PC-9 (cell line): ENCODE results near the gene ATP10B. TPM values are rescaled to one million over a fixed set of nuclear protein-coding genes. Genes with fewer than 3 reads are reported as not detected.

ENCODE experiments used
- BruUV-seq: library from RNA; stranded (reverse); fragments of 400-500 nt; replicated peaks from 2 replicates; lab custom pipeline; 2021; lab: Mats Ljungman, UMichigan
- CTCF ChIA-PET: fragments of 300-600 bp; sonication (Branson Sonifier 250); formaldehyde crosslinking; loops from one replicate; lab custom pipeline; 2022; ENCODE audit warnings: antibody characterized with exemption; lab: Charles Lee
- POLR2A ChIA-PET: fragments of 300-600 bp; sonication (Branson Sonifier 250); formaldehyde crosslinking; loops from one replicate; lab custom pipeline; 2022; ENCODE audit warnings: antibody characterized with exemption; ENCODE audit not compliant: unreplicated experiment; lab: Charles Lee
- DNase-seq, 2 experiments: peaks; one replicate each; pipeline versions ENCODE4 v3.0.0 to v3.0.0-alpha.2; 2015 to 2022; ENCODE audit warnings: mixed read lengths in 1 of 2
- H2AFZ ChIP-seq: fragments of 200-600 bp; sonication (generic); 2 replicates; pipeline ENCODE4 v1.8.1; 2017; ENCODE audit warnings: antibody characterized with exemption
- H3F3A ChIP-seq: fragments of 200-600 bp; sonication (generic); 2 replicates; pipeline ENCODE4 v1.8.1; 2017; ENCODE audit warnings: antibody characterized with exemption, mild to moderate bottlenecking, low read depth; ENCODE audit not compliant: insufficient read depth
- H3K27ac ChIP-seq: fragments of 200-600 bp; sonication (generic); 2 replicates; pipeline ENCODE4 v1.6.1; 2016; ENCODE audit warnings: mixed run types
- H3K27me3 ChIP-seq: fragments of 200-600 bp; sonication (generic); 2 replicates; pipeline ENCODE4 v1.6.1; 2016; ENCODE audit warnings: low read depth, mixed run types; ENCODE audit not compliant: insufficient read depth
- H3K36me3 ChIP-seq: fragments of 200-600 bp; sonication (generic); 2 replicates; pipeline ENCODE4 v1.6.1; 2016; ENCODE audit warnings: low read depth, mixed run types
- H3K4me1 ChIP-seq: fragments of 200-600 bp; sonication (generic); replicated peaks from 2 replicates; pipeline ENCODE4 v1.6.1; 2016; ENCODE audit warnings: mixed run types; ENCODE audit not compliant: insufficient read depth
- H3K4me2 ChIP-seq: fragments of 200-600 bp; sonication (generic); 2 replicates; pipeline ENCODE4 v1.6.1; 2017; ENCODE audit warnings: mixed run types
- H3K4me3 ChIP-seq: fragments of 200-600 bp; sonication (generic); 2 replicates; pipeline ENCODE4 v1.6.1; 2016; ENCODE audit warnings: mixed run types
- H3K79me2 ChIP-seq: fragments of 200-600 bp; sonication (generic); 2 replicates; pipeline ENCODE4 v1.6.1; 2017; ENCODE audit warnings: low read depth, mixed run types
- H3K9me2 ChIP-seq: fragments of 200-600 bp; sonication (generic); 2 replicates; pipeline ENCODE4 v1.8.1; 2017; ENCODE audit warnings: mild to moderate bottlenecking; ENCODE audit not compliant: insufficient read depth
- H3K9me3 ChIP-seq: fragments of 200-600 bp; sonication (generic); 2 replicates; pipeline ENCODE4 v1.8.1; 2016; ENCODE audit warnings: low read depth; ENCODE audit not compliant: insufficient read depth
- H4K20me1 ChIP-seq: fragments of 200-600 bp; sonication (generic); 2 replicates; pipeline ENCODE4 v1.8.1; 2017; ENCODE audit not compliant: insufficient read depth
- CTCF ChIP-seq: fragments of 200-600 bp; sonication (generic); conservative IDR thresholded peaks from 2 replicates; pipeline ENCODE4 v1.6.1; 2017; ENCODE audit warnings: mixed run types, antibody characterized with exemption, mild to moderate bottlenecking, moderate library complexity
- EZH2 ChIP-seq: fragments of 200-600 bp; sonication (generic); IDR thresholded peaks from 2 replicates; pipeline ENCODE4 v1.8.0; 2017; ENCODE audit warnings: antibody characterized with exemption, low read depth
- intact Hi-C: fragments of 100-400 bp; cut with micrococcal nuclease; formaldehyde crosslinking; loops from one replicate; pipeline ENCODE4 v1.10.0; 2022; ENCODE audit not compliant: unreplicated experiment
- total RNA-seq: library from RNA; stranded (reverse); gene quantifications from 2 replicates; pipeline ENCODE4 v1.2.3, GENCODE V29; 2021

Gene ATP10B
- total RNA-seq, 1 experiment from 2014 or later = not detected

GRCh38 chr5:160867976-160868375 lies 16.0 kb upstream of the ATP10B start:
- H3K9me3 ChIP-seq = no peaks in the 10 kb centered on the region
- no peak for DNase-seq
- no peaks in the 10 kb centered on the region for H3F3A ChIP-seq
- no peak overlapping the region for H3K4me2 ChIP-seq
- intact Hi-C loops = no loop called here
- H3K27me3 ChIP-seq = peaks cover 13% of the 10 kb centered on the region; the same call in 1 of the 2 replicates
- TF ChIP-seq EZH2 (no peak), CTCF (no peak)
- ChIA-PET POLR2A (no interaction called here), CTCF (no interaction called here)
- no peaks in the 10 kb centered on the region for H3K79me2 ChIP-seq
- no peak overlapping the region for H2AFZ ChIP-seq
- H3K4me3 ChIP-seq = no peak overlapping the region
- no peak overlapping the region for H3K27ac ChIP-seq
- H3K4me1 ChIP-seq = no peaks in the 10 kb centered on the region
- BruUV-seq = no TSS peak
- H3K36me3 ChIP-seq = no peaks in the 10 kb centered on the region
- no peaks in the 10 kb centered on the region for H3K9me2 ChIP-seq
- no peaks in the 10 kb centered on the region for H4K20me1 ChIP-seq

DNA sequence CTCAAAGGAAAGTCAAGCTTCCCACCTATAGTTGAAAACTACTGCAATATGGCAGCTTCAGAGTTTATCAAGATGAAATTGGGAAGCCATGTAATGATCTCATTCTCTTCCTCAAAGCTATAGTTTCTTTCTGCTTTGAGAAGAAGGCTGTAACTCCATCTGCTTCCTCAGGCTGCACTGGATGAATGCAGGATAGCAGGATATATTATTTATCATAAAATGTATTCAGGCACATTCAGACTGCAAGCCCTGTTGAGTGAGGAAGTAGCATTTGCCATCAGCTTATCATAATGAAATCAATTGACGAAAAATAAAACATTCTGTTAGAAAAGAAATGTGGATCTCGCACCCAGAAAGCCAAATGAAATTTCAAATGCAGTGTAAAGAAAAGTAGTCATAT lies 560 bp downstream of the ATP10B start:
- POLR2A ChIA-PET = no interaction called here

GRCh38 chr5:160850421-160850820 lies 1.6 kb downstream of the ATP10B start:
- Histone ChIP-seq H3F3A (no peaks in the 10 kb centered on the region), H3K27ac (no peak overlapping the region), H3K9me3 (no peaks in the 10 kb centered on the region), H3K27me3 (no peaks in the 10 kb centered on the region), H3K4me1 (no peaks in the 10 kb centered on the region), H4K20me1 (no peaks in the 10 kb centered on the region), H3K4me3 (no peak overlapping the region), H3K79me2 (no peaks in the 10 kb centered on the region), H3K4me2 (no peak overlapping the region), H3K9me2 (no peaks in the 10 kb centered on the region), H2AFZ (no peak overlapping the region), H3K36me3 (no peaks in the 10 kb centered on the region)
- ChIA-PET CTCF (no interaction called here), POLR2A (no interaction called here)
- intact Hi-C loops = no loop called here
- BruUV-seq = no TSS peak
- DNase-seq = no peak
- no peak for TF ChIP-seq EZH2
- no peak for TF ChIP-seq CTCF

More for the DNA sequence above, 560 bp downstream of the ATP10B start:
- Histone ChIP-seq H3K36me3 (no peaks in the 10 kb centered on the region), H3F3A (no peaks in the 10 kb centered on the region), H3K27me3 (no peaks in the 10 kb centered on the region), H3K27ac (no peak overlapping the region), H3K79me2 (no peaks in the 10 kb centered on the region), H4K20me1 (no peaks in the 10 kb centered on the region; the same call in 1 of the 2 replicates), H3K4me2 (no peak overlapping the region), H3K9me2 (no peaks in the 10 kb centered on the region), H3K4me1 (no peaks in the 10 kb centered on the region), H2AFZ (no peak overlapping the region), H3K9me3 (no peaks in the 10 kb centered on the region), H3K4me3 (no peak overlapping the region)
- TF ChIP-seq CTCF (no peak), EZH2 (no peak)
- intact Hi-C loops = no loop called here
- BruUV-seq = no TSS peak
- CTCF ChIA-PET = no interaction called here
- no peak for DNase-seq
